Measurements from ENCODE around the gene RSRP1.
"Not testable (repeated sequence)": the region's sequence is repeated elsewhere in the genome, so short reads cannot be mapped to it uniquely, and the experiment has no call there.

Gene RSRP1, protein sequence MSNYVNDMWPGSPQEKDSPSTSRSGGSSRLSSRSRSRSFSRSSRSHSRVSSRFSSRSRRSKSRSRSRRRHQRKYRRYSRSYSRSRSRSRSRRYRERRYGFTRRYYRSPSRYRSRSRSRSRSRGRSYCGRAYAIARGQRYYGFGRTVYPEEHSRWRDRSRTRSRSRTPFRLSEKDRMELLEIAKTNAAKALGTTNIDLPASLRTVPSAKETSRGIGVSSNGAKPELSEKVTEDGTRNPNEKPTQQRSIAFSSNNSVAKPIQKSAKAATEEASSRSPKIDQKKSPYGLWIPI

DNA sequence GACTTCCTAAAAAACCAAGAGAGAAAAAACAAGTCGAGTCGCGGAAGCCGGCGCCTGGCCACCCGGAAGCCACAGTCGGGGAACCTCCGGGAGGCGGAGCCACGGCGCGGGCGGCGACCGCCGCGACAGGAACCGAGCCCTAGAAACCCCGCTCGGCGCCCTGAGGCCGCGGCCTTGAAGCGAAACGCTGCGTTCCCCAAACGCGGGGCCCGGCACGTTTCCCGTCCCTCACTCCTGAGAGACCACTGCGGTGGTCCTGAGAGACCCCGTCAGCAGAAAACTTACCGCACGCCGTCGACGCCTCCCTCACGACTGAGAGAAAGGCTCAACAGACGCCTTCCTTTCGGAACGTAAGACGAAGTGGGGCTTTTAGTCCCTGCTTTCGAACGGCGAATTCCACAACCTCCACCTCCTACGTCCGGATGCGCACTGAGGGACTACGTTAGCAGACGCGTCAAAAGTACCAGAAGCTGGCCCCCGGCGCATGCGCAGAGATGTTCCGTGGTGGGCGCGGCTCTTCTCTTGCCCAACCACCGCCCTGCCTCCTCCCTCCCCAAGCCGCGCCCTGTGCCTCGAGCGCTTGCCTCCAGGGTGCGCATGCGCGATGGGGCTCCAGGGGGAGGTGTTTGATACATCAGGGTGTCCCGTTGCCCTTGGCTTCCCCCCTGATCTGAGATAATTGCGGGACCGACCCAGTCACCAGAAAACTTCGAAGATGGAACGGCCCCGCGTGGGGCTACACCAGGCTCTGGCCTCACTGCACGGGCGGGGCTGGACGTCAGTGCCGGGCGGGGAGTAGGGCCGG is at the start of gene RSRP1:
Gene RSRP1 (minus strand): TSS at position 431 of the 805 bp plus-strand sequence. CDS start 491 bp downstream, outside the sequence.
- DNase-seq: peak; percentile 100

- not testable (repeated sequence) for DNase-seq
Observed at GRCh38 chr1:25296501-25296900, 49.2 kb upstream of the RSRP1 start.

DNA sequence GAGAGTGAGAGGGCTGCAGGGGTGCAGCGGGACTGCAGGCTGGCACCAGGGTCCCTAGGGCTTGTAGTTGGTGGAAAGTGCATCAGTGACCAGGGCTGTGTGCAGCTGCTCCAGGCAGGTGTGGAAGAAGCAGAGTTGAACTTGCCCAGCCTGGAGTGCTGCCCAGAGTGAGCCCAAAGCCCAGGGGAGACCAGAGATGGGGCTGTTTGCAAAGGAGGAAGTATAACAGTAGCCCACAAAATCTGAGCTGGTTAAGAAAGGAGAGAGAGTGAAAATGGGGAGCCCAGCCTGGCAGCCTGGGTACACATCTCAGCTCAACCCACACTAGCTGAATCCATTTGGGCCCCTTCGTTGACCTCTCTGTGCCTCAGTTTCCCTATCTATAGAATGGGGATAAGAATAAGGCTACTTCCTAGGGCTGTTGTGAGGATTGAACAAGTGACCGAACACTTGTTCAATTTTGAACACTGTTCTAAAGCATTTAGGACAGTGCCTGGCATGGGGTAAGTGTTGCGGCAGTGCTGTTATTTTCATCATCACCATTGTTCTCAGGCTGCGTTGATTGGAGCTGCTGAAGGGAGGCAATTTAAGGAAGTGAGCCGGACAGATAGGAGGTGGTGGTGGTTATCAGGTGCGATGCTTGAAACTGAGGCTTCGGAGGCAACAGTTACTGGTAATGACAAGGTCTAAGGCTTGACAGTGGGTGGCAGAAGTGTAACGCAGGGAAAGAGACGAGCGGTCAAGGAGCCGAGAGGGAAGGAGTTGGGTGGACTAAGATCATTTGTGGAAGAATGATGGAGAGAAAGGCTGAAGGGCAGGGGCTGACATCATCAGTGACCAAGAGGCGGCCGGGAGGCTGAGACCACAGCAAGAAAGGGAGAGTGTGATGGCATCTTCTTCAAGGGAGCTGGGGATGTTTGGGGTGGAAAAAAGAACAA is 47.9 kb upstream of the RSRP1 start:
- DNase-seq: not testable (repeated sequence)

- DNase-seq: not testable (repeated sequence)
Observed at GRCh38 chr1:25293426-25293825, 46.2 kb upstream of the RSRP1 start.

DNA sequence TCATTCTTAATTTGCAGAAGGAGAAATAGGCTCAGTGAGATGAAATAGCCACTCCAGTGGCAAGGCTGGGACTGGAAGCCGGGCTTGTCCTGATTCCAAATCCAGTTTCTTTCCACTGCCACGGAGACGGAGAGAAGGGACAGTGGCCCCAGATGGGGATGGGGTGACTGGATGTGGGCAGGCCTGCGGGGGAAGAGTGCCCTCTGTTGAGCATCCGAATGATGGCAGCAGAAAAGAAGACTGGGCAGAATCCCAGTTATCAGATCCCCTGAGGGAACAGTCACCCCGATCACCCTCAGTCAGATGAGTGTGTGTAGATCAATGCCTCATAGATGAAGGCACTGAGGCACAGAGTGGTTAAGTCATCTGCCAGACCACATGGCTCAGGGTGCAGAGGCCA is 42.8 kb upstream of the RSRP1 start:
- not testable (repeated sequence) for DNase-seq

- not testable (repeated sequence) for DNase-seq
Observed at GRCh38 chr1:25288573-25289101, 41.4 kb upstream of the RSRP1 start.

GRCh38 chr1:25287164-25287563 is 39.9 kb upstream of the RSRP1 start:
- not testable (repeated sequence) for DNase-seq

- DNase-seq: not testable (repeated sequence)
Observed at GRCh38 chr1:25285862-25286261, 38.6 kb upstream of the RSRP1 start.

GRCh38 chr1:25279693-25280111 is 32.4 kb upstream of the RSRP1 start:
- not testable (repeated sequence) for DNase-seq

- not testable (repeated sequence) for DNase-seq
Observed at GRCh38 chr1:25278790-25279189, 31.5 kb upstream of the RSRP1 start.

GRCh38 chr1:25278358-25278757 is 31.1 kb upstream of the RSRP1 start:
- DNase-seq: not testable (repeated sequence)

- not testable (repeated sequence) for DNase-seq
Observed at GRCh38 chr1:25277295-25277694, 30.0 kb upstream of the RSRP1 start.

GRCh38 chr1:25275648-25276047 is 28.4 kb upstream of the RSRP1 start:
- DNase-seq: not testable (repeated sequence)

DNA sequence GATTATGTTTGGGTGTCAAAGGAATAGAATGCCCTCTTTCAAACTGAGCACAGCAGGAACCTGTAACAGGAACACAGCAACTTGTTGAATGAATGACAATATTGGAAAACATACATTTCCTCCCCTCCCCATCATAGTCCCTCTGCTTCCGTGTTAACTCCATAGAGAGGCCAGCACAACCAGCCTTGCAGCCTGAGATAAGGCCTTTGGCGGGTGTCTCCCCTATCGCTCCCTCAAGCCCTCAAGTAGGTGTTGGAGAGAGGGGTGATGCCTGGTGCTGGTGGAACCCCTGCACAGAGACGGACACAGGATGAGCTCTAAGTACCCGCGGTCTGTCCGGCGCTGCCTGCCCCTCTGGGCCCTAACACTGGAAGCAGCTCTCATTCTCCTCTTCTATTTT is 25.0 kb upstream of the RSRP1 start, which contains the start of gene RHD:
Gene RHD (plus strand): TSS at position 272 of the 400 bp plus-strand sequence. CDS start 39 bp downstream, at position 311.
- not testable (repeated sequence) for DNase-seq

DNA sequence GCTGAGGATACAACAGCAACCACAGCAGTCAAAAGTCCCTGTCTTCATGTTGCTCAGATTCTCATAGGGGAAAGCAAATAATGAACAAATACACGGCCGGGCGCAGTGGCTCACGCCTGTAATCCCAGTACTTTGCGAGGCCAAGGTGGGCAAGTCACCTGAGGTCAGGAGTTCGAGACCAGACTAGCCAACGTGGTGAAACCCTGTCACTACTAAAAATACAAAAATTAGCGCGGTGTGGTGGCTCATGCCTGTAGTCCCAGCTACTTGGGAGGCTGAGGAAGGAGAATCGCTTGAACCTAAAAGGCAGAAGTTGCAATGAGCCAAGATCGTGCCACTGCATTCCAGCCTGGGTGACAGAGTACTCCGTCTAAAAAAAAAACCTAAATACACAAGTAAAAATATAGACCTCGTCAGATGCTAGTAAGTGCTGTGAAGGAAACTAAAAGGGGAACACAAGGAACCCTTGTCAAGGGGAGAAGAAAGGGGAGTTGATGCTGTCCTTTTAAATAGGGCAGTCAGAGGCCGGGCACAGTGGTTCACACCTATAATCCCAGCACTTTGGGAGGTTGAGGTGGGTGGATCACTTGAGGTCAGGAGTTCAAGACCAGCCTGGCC is 21.0 kb upstream of the RSRP1 start:
- not testable (repeated sequence) for DNase-seq

DNA sequence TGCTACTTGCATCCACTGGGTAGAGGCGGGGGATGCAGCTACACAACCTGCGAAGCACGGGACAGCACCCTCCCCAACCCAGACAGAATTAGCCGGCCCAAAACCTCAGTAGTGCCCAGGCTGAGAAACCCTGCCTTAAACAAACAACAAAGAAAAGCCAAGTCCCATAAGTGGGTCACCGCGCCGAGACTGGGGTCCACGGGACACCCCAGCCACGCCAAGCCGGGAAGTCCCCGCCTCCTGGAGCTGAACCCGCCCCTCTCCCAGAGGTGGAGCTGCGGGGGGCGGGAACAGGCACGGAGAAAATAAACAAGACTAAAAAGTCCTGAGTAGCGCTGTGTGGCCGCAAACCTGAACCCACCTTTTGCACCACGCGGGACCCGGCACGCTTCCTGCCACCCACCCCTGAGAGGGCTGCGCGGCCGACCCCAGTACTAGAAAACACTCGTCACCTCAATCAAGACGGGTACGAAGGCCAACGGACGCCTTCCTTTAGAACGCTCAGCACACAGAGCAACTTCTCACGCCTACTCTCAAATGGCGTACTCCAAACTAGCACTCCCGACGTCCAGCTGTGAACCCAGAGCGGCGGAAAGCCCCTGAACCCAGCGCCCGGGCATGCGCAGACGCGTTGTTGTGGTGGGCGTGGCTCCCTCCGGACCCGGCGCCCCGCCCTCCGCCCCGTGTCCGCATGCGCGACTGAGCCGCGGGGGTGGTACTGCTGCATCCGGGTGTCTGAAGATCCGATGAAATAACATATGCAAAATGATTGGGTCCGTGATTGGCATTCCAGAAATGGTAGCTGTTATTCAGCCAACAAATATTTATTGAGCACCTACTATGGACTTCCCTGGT is 20.3 kb upstream of the RSRP1 start:
- peak; percentile 76 for DNase-seq

DNA sequence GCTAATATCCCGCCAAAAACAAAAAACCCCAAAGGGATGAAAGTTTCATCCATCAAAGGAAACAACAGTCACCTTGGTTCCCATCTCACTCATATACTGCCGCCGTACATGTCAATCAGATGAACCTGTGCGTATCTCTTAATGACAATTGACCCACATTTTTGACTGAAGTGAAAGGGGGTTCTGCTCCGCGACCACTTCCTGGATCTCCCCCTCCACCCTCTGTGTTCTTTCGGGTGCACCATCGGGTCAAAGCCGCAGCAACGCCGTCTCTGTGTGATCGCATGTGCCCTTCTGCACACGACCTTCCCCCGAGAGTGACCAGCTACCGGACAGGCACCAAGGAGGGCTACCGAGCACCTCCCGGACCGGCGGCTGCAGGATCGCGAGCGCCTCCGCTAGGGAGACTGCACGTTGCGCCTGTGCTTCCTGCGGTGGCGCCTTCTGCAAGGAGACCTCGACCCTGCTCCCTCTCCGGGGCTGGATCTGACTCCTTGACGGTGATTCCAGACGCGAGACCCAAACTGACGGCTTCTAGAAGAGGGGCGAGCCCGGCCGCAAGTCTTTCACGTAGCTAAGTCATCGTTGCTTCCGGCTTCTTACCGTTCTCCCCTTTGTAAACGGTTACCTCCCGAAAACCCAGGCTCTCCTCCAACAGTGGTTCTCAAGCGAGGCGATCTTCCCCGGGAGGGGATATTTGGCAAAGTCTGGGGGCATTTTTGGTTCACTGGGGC is 19.5 kb upstream of the RSRP1 start:
- not testable (repeated sequence) for DNase-seq

DNA sequence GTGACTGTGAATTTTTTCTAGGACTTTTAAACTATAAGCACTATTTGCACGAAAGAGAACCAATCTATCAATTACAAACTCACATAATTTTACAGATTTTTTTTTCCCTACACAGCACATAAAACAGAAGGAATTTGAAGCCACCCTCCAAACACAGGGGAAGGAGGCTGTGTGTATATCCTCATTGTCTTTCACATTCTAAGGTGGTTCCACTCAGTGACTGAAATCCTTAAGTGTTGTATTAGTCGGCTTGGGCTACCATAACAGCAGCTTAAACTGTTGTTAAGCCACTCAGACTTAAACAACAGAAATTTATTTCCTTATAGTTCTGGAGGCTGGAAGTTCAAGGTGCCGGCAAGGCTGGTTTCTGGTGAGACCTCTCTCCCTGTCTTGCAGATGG is 13.1 kb upstream of the RSRP1 start:
- not testable (repeated sequence) for DNase-seq

DNA sequence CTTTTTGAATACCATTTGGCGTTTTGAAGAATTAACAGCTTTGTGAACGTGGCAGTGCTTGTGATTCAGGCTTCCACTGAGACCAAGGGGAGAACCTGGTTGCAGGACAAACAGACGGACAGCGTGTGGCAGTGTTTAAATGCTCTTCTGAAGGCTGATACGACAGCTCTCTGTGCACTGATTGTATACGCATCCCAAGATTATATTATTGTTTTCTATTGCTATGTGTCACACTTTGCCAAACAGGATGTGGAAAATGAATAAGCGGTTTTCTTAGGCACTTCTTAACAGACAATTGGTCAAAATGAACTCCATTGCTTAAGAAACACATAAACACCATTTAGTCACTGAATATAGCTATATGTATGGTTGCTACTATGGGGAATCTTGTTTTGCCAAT is 12.6 kb upstream of the RSRP1 start:
- not testable (repeated sequence) for DNase-seq

DNA sequence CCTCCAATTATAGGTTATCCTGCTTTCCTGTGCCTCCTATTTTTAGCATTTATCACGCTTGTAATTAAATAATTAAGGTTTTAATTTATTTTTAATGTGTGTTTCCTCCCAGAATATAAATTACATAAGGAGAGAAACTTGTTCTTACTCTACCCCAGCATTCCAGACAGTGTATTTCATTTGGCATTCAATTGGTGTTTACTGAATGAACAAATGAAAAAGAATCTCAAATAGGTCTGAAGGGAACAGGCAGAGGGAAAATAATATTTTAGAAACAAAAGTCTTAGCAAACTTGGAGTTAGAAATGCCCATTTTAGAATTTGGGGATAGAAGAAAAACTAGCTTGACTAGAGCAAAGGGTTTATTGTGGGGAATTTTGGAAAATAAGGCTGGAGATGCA is 9.9 kb upstream of the RSRP1 start:
- DNase-seq: no peak
